Epithelial cell of proximal tubule (primary cell): Measurements from ENCODE around the gene PRIM1. TPM values are rescaled to one million over a fixed set of nuclear protein-coding genes. Genes with fewer than 3 reads are reported as not detected.

Source experiments
- DNase-seq: peaks from one replicate; pipeline ENCODE4 v3.0.0-alpha.2; 2011; ENCODE audit warnings: low read depth
- H3K4me3 ChIP-seq: 2 replicates; pipeline ENCODE4 v1.5.1; 2011; ENCODE audit warnings: low read depth, mild to moderate bottlenecking, low read length
- CTCF ChIP-seq: conservative IDR thresholded peaks from 2 replicates; pipeline ENCODE4 v1.5.1; 2012; ENCODE audit warnings: low read depth, mild to moderate bottlenecking, low read length
- total RNA-seq: library from RNA; depleted of rRNA; stranded (reverse); fragments of >200 nt; gene quantifications from 2 replicates; pipeline ENCODE4 v1.2.3, GENCODE V29; 2015

Gene PRIM1
- total RNA-seq, 1 donor from 2014 or later, result 19.1 TPM

- H3K4me3 ChIP-seq, result peak overlapping the region; percentile 65
- no peak for DNase-seq
- no peak for TF ChIP-seq CTCF
Observed at GRCh38 chr12:56725723-56726102, 26.4 kb downstream of the PRIM1 start.

GRCh38 chr12:56724972-56725722 lies 27.0 kb downstream of the PRIM1 start, which contains the start of gene NACA:
Gene NACA (minus strand): TSS chr12:56725299. CDS start chr12:56724521, 778 bp downstream.
- peak within 1 kb of the TSS; percentile 65 for H3K4me3 ChIP-seq
- DNase-seq, result peak; percentile 80
- TF ChIP-seq CTCF, result no peak

GRCh38 chr12:56724701-56724971 lies 27.5 kb downstream of the PRIM1 start:
- peak overlapping the region; percentile 65 for H3K4me3 ChIP-seq
- TF ChIP-seq CTCF, result no peak
- DNase-seq, result no peak

GRCh38 chr12:56723889-56724700 lies 28.0 kb downstream of the PRIM1 start:
- no peak for TF ChIP-seq CTCF
- DNase-seq, result peak; percentile 59
- peak overlapping the region; percentile 65 for H3K4me3 ChIP-seq

GRCh38 chr12:56723352-56723751 lies 28.8 kb downstream of the PRIM1 start:
- peak overlapping the region; percentile 65 for H3K4me3 ChIP-seq
- no peak for TF ChIP-seq CTCF
- DNase-seq, result no peak

GRCh38 chr12:56722832-56723231 lies 29.3 kb downstream of the PRIM1 start:
- no peak for DNase-seq
- peak overlapping the region; percentile 65 for H3K4me3 ChIP-seq
- no peak for TF ChIP-seq CTCF
